ENCODE data around the gene FSCN2. TPM values are rescaled to one million over a fixed set of nuclear protein-coding genes. Genes with fewer than 3 reads are reported as not detected.

Gene FSCN2
- total RNA-seq, 4 donors from 2014 or later, result 1.1 to 2.3 (median 1.8) TPM; not detected in 1

DNA sequence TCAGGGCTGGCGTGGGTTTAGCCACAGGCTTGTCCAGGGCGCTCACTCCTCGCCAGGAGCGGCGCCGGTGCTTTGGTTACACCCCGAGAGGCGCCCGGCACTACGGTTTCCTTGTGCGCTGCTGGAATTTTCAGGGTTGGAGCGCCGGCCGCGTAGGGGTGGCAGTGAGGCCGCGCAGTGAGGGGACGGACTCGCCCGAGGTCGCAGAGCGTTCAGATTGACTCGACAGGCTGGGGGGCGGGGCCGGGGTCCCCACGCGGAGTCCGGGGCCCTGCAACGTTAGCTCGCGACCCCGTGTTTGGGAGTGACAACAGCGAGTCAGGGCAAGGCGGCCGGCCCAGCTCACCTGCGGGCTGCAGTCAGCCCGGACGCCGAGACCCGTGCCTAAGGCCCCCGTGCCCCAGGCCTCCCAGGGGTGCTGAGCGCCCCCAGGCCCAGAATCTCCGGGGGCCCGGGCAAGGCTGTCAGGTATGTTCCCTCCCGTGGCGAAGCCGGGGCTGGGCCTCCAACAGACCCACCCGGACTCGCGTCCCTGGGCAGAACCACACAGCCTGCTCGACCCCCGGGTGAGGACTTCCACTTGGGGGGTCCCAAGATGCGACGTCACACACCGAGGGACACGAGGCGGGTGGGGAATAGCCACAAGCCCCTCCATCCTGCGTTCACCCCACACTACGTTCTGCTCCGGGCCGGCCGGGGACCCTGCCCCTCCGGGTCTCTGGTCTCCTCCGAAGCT, 14.3 kb upstream of the FSCN2 start:
- TF ChIP-seq POLR2A (IDR thresholded peaks at IDR 0.05), result peak in 2 of 4 donors; percentile 15 to 34
- TF ChIP-seq, protein P1, sequence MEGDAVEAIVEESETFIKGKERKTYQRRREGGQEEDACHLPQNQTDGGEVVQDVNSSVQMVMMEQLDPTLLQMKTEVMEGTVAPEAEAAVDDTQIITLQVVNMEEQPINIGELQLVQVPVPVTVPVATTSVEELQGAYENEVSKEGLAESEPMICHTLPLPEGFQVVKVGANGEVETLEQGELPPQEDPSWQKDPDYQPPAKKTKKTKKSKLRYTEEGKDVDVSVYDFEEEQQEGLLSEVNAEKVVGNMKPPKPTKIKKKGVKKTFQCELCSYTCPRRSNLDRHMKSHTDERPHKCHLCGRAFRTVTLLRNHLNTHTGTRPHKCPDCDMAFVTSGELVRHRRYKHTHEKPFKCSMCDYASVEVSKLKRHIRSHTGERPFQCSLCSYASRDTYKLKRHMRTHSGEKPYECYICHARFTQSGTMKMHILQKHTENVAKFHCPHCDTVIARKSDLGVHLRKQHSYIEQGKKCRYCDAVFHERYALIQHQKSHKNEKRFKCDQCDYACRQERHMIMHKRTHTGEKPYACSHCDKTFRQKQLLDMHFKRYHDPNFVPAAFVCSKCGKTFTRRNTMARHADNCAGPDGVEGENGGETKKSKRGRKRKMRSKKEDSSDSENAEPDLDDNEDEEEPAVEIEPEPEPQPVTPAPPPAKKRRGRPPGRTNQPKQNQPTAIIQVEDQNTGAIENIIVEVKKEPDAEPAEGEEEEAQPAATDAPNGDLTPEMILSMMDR (IDR thresholded peaks at IDR 0.05), result peak in 2 of 6 experiments; percentile 3 to 18
- peaks cover 15 to 35% (median 28%) of the 10 kb centered on the region in 3 donors for H3K36me3 ChIP-seq
- H3K9me3 ChIP-seq, result no peaks in the 10 kb centered on the region
- no peak for DNase-seq
- H3K4me1 ChIP-seq, result peaks cover 42 to 85% (median 45%) of the 10 kb centered on the region in 3 donors
- peak overlapping the region; percentile 99 to 100 (median 100) for H3K27ac ChIP-seq
- H3K27me3 ChIP-seq, result no peaks in the 10 kb centered on the region
- peak overlapping the region; percentile 91 to 99 (median 97) for H3K4me3 ChIP-seq
- 0% methylated on average over 34 of the region's 64 CpGs; no CpG with 5 or more reads in 1 of the 2 donors for WGBS, 2 donors
- intact Hi-C loops (cut with DNase I), result loop anchor here (5.0 kb wide), 1 partner anchor 117 kb away; the partner anchor contains the start of gene BAHCC1

DNA sequence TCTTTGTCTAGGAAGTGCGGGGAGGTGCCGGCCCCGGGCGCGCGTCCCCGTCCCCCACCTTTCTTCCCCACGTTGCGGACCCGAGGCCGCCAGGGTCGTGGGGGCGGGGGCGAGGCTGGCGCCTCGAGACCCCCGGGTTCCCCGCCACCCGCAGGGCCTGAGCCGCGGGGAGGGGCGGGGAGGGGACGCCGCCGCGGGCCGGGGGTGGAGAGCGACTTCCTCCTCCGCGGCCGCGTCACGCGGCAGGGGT, 13.8 kb upstream of the FSCN2 start:
- H3K4me3 ChIP-seq, result peak overlapping the region; percentile 91 to 99 (median 97)
- WGBS, 2 donors, result 40% methylated on average over 1 of the region's 34 CpGs; no CpG with 5 or more reads in 1 of the 2 donors
- TF ChIP-seq, protein P1 (IDR thresholded peaks at IDR 0.05), result no peak
- TF ChIP-seq POLR2A (IDR thresholded peaks at IDR 0.05), result no peak
- peaks cover 15 to 30% (median 28%) of the 10 kb centered on the region in 3 donors for H3K36me3 ChIP-seq
- no peaks in the 10 kb centered on the region for H3K9me3 ChIP-seq
- peaks cover 44 to 85% (median 45%) of the 10 kb centered on the region in 3 donors for H3K4me1 ChIP-seq
- peak overlapping the region; percentile 99 to 100 (median 100) for H3K27ac ChIP-seq
- intact Hi-C loops (cut with DNase I), result loop anchor here (5.0 kb wide), 1 partner anchor 117 kb away; the partner anchor contains the start of gene BAHCC1
- no peak for DNase-seq
- H3K27me3 ChIP-seq, result no peaks in the 10 kb centered on the region

DNA sequence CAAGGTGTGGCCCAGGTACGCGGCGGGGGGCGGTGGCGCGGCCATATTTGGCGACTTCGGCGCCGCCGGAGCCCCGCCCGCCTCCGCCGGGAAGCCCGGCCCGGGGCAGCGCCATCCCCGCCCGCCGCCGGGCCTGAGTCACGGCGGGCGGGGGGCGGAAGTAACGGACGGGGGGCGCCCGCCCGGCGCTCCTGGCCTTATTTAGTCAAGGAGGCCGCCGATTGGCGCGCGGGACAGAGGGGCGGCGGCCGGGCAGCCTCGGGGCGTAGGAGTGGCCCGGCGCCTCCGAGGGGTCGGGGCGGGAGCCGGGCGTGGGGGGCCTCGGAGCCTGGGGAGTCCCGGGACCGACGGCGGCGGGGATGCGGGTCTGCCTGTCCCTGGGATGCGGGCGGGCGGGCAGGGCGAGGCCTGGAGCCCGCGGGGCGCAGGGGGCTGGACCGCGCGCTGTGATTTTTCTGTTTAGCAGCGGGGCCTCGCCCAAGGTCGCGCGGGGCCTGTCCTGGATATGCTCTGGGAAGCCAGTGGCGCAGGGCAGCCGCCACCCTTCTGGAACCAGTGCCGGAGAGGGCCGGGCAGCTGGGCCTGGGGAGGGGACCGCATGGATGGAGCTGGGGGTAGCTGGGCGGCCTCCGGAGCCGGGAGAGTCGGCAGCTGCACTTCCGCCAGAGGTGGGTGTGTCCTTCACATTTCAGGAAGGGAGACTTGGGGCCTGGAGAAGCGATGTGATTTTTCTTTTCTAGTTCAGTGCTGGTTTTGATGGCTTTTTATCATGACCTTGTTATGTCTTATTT, 13.2 kb upstream of the FSCN2 start:
- TF ChIP-seq, protein P1 (IDR thresholded peaks at IDR 0.05), result no peak
- TF ChIP-seq POLR2A (IDR thresholded peaks at IDR 0.05), result peak in 3 of 4 donors; percentile 51 to 79 (median 54)
- no peak for DNase-seq
- H3K4me3 ChIP-seq, result peak overlapping the region; percentile 91 to 99 (median 97)
- intact Hi-C loops (cut with DNase I), result loop anchor here (5.0 kb wide), 1 partner anchor 118 kb away; the partner anchor contains the start of gene BAHCC1
- peaks cover 14 to 25% (median 22%) of the 10 kb centered on the region in 3 donors for H3K36me3 ChIP-seq
- peak overlapping the region; percentile 99 to 100 (median 100) for H3K27ac ChIP-seq
- H3K4me1 ChIP-seq, result peaks cover 44 to 85% (median 45%) of the 10 kb centered on the region in 3 donors
- H3K9me3 ChIP-seq, result no peaks in the 10 kb centered on the region
- 0 to 3% methylated on average over 5 to 6 of the region's 82 CpGs for WGBS, 2 donors
- H3K27me3 ChIP-seq, result no peaks in the 10 kb centered on the region

DNA sequence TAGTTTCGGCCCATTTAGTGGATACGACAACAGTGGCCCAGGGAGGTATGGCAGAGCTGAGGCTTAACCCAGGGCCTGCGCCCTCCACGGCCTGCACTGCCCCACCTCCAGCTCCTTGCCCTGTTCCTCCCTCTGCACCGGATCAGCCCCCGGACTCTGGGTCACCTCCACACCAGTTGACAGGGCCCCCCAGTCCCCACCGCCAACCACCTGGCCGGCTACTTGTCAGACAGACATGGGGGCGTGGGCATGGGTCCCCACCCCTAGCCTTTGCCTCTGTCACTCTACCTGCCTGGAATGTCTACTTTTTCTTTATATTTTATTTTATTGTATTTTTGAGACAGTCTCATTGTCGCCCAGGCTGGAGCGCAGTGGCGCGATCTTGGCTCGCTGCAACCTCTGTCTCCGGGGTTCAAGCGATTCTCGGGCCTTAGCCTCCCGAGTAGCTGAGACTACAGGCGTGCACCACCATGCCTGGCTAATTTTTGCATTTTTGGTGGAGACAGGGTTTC, 12.6 kb upstream of the FSCN2 start:
- WGBS, 2 donors, result 23 to 48% methylated on average over 12 to 19 of the region's 19 CpGs
- H3K27me3 ChIP-seq, result no peaks in the 10 kb centered on the region
- H3K4me1 ChIP-seq, result peaks cover 47 to 82% (median 48%) of the 10 kb centered on the region in 3 donors
- TF ChIP-seq, protein P1 (IDR thresholded peaks at IDR 0.05), result no peak
- no peak for TF ChIP-seq POLR2A (IDR thresholded peaks at IDR 0.05)
- H3K27ac ChIP-seq, result peak overlapping the region; percentile 99 to 100 (median 100)
- H3K36me3 ChIP-seq, result peaks cover 8 to 18% (median 16%) of the 10 kb centered on the region in 3 donors
- H3K4me3 ChIP-seq, result peak overlapping the region; percentile 91 to 99 (median 97)
- no peaks in the 10 kb centered on the region for H3K9me3 ChIP-seq
- no peak for DNase-seq
- intact Hi-C loops (cut with DNase I), result no loop called here

Data from esophagus squamous epithelium (tissue), 5 donors.